Effector memory CD8-positive, alpha-beta T cell (primary cell): ENCODE data around the gene SYNJ1.

ENCODE experiments used
- ATAC-seq: fragments of 150-1000 bp; cut with Tn5 transposase; replicated peaks from 2 replicates; pipeline ENCODE4 v1.10.0; 2021; ENCODE audit warnings: mild to moderate bottlenecking, moderate library complexity
- DNase-seq, 3 experiments: peaks; one replicate each; pipeline ENCODE4 v3.0.0; 2021
- H3K27ac Mint-ChIP-seq, 2 donors: one replicate each; pipeline ENCODE4 v1.8.0; 2022; ENCODE audit warnings: mild to moderate bottlenecking in 2 of 2, mixed read lengths in 2 of 2, moderate library complexity in 2 of 2
- H3K27me3 Mint-ChIP-seq, 2 donors: one replicate each; pipeline ENCODE4 v1.8.0; 2022; ENCODE audit warnings: mixed read lengths in 2 of 2
- H3K36me3 Mint-ChIP-seq: one replicate; pipeline ENCODE4 v1.8.0; 2022; ENCODE audit warnings: mild to moderate bottlenecking, moderate library complexity, mixed read lengths; ENCODE audit not compliant: insufficient read depth
- H3K4me1 Mint-ChIP-seq, 2 donors: one replicate each; pipeline ENCODE4 v1.8.0; 2022; ENCODE audit warnings: low read depth in 2 of 2, mixed read lengths in 2 of 2
- H3K4me3 Mint-ChIP-seq, 2 donors: one replicate each; pipeline ENCODE4 v1.8.0; 2022; ENCODE audit warnings: mild to moderate bottlenecking in 2 of 2, mixed read lengths in 2 of 2, moderate library complexity in 2 of 2
- H3K9me3 Mint-ChIP-seq, 2 donors: one replicate each; pipeline ENCODE4 v1.8.0; 2022; ENCODE audit warnings: mixed read lengths in 2 of 2

The SYNJ1 gene

DNA sequence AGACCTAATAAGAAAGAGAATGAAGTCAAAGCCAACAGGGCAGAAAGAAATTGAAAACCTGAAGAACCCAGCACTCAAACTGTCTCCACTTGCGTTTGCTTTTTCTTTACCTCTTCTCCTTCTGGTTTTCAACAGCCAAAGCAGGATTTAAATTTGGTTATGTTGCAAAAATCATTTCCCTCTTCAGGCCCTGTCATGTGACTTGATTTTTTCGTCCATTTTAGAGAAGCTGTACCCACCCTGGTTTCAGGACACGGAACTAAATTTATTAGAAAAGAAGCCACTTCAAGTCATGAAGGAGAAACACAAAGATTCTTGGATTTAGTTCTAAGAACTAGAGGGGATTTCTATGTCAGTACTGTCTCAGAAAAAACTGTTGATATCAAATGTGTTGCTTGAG is 1.0 kb upstream of the SYNJ1 start:
- DNase-seq (no peak), ATAC-seq (no peak)
- H3K9me3 Mint-ChIP-seq = no peaks in the 10 kb centered on the region
- H3K27me3 Mint-ChIP-seq = no peaks in the 10 kb centered on the region
- H3K4me3 Mint-ChIP-seq = peak overlapping the region; percentile 97 to 98
- no peak overlapping the region for H3K27ac Mint-ChIP-seq
- peaks cover 11 to 22% of the 10 kb centered on the region in 2 donors for H3K4me1 Mint-ChIP-seq
- H3K36me3 Mint-ChIP-seq = peaks cover 12% of the 10 kb centered on the region

- DNase-seq (no peak), ATAC-seq (no peak)
- H3K36me3 Mint-ChIP-seq = peaks cover 15% of the 10 kb centered on the region
- H3K4me1 Mint-ChIP-seq = peaks cover 14 to 26% of the 10 kb centered on the region in 2 donors
- no peaks in the 10 kb centered on the region for H3K27me3 Mint-ChIP-seq
- no peaks in the 10 kb centered on the region for H3K9me3 Mint-ChIP-seq
- H3K27ac Mint-ChIP-seq = peak overlapping the region; percentile 95 to 96
- peak overlapping the region; percentile 97 to 98 for H3K4me3 Mint-ChIP-seq
Observed at GRCh38 chr21:32728456-32728839, 635 bp upstream of the SYNJ1 start.

DNA sequence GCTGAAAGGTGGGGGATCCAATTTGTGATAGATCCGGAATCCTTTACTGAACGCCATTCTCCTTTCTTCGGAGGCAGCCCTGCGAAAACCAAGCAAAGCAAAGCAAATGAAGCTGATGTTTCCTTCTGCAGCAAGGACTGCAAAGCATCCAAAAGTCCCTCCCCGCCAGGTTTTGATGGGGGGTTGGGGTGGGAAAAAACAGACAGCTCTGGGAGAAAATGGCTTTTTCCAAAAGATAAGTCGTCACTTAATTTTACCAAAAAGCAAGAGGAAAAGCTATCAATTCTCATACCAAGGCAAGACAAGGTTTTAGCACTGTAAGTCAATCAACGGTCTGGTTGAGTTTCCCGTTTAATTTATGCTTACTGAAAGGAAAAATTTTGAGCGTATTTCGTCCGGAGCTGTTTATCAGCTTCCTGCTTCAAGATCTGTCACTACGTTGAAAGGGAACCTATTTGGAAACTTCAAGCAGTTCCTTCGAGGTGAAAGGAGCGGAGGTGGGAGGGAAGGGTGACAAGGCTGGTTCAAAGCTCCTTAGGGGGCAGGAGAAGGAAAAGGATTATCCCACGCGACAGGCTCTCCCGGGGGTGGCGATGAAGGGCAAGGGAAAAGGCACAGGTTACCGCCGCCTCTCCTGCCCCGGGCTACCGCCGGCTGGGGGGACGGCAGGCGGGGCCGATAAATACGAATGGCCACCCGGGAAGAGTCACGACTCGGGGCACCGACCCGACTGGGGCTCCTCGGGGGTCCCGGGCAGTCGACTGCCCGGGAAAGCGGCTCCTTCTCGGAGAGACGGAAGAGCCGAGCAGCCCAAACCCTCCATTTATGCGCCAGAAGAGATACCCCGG is 750 bp downstream of the SYNJ1 start:
- peaks cover 16 to 29% of the 10 kb centered on the region in 2 donors for H3K4me1 Mint-ChIP-seq
- H3K9me3 Mint-ChIP-seq = no peaks in the 10 kb centered on the region
- DNase-seq (peak in 1 of 3 experiments; percentile 11), ATAC-seq (peak; percentile 3)
- H3K27me3 Mint-ChIP-seq = no peaks in the 10 kb centered on the region
- H3K4me3 Mint-ChIP-seq = peak overlapping the region; percentile 97 to 98
- H3K27ac Mint-ChIP-seq = peak overlapping the region; percentile 95 to 96
- H3K36me3 Mint-ChIP-seq = peaks cover 15% of the 10 kb centered on the region

DNA sequence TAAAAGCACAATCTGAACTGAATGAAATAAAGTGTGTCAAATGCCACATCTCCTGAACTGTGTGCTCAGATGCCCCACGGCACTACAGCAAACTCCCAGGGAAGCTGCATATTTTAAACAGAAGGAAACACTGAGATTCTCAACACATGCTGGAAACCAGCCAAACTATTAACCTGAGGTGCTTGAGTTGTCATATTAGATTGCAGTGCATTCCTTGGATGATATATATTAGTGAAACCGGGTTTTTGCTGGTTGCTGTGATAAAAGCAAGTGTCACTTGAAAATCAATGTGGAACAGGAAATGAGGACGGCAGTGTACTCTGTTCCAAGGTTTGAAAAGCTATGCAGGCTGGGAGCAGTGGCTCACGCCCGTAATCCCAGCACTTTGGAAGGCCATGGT is 8.7 kb downstream of the SYNJ1 start:
- Mint-ChIP-seq H3K36me3 (peaks cover 33% of the 10 kb centered on the region), H3K4me3 (no peak overlapping the region), H3K9me3 (no peaks in the 10 kb centered on the region), H3K4me1 (peaks cover 16 to 29% of the 10 kb centered on the region in 2 donors), H3K27me3 (no peaks in the 10 kb centered on the region), H3K27ac (no peak overlapping the region)
- no peak for DNase-seq
- ATAC-seq = no peak

DNA sequence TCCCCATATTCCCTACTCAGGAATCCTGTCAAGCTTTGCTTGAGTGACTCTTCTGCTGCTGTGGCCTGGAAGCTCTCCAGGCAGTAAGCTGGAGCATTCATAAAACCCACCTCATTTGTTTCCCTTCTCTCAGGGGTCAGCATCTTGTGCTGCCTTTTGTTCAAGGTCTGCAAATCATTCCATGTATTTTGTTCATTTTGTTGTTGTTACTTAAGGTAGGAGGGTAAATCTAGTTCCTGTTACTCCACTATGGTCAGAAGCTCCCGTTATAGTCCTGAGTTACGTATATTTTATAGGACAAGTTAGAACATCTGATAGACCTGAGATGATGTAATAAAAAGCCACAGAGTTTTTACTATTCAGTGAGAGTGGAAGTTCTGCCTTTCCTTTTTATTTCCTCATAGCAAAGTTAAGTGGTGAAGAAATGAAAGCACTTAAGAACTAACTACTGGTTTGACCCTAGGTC is 9.9 kb downstream of the SYNJ1 start:
- Mint-ChIP-seq H3K27ac (no peak overlapping the region), H3K4me1 (peaks cover 10 to 22% of the 10 kb centered on the region in 2 donors)

DNA sequence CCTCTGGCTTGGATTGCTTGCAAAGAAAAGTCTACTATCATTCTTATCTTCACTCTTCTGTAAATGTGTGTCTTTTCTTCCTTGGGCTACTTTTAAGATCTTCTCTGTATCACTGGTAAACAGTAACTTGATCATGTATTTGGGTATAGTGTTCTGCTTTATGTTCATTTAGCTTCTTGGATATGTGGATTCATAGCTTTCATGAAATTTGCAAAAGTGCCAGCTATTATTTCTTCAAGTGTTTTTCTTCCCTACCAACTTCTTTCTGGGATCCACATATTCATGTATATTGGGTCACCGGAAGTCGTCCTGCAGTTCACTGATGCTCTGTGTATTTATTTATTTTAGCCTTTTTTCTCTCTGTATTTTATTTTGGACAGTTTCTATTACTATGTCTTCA is 11.3 kb downstream of the SYNJ1 start:
- Mint-ChIP-seq H3K4me1 (peaks cover 12 to 36% of the 10 kb centered on the region in 2 donors), H3K27me3 (no peaks in the 10 kb centered on the region), H3K36me3 (peaks cover 26% of the 10 kb centered on the region), H3K27ac (no peak overlapping the region), H3K9me3 (no peaks in the 10 kb centered on the region), H3K4me3 (no peak overlapping the region)
- ATAC-seq = no peak
- no peak for DNase-seq

More for the DNA sequence above, 9.9 kb downstream of the SYNJ1 start:
- peaks cover 26% of the 10 kb centered on the region for H3K36me3 Mint-ChIP-seq
- DNase-seq = no peak
- H3K27me3 Mint-ChIP-seq = no peaks in the 10 kb centered on the region
- H3K4me3 Mint-ChIP-seq = no peak overlapping the region
- no peaks in the 10 kb centered on the region for H3K9me3 Mint-ChIP-seq
- no peak for ATAC-seq

GRCh38 chr21:32713726-32714125 is 14.1 kb downstream of the SYNJ1 start:
- ATAC-seq (no peak), DNase-seq (no peak)
- Mint-ChIP-seq H3K4me1 (peaks cover 14 to 39% of the 10 kb centered on the region in 2 donors), H3K9me3 (no peaks in the 10 kb centered on the region), H3K27ac (no peak overlapping the region), H3K4me3 (no peak overlapping the region), H3K36me3 (peaks cover 7% of the 10 kb centered on the region), H3K27me3 (no peaks in the 10 kb centered on the region)

GRCh38 chr21:32712641-32713040 is 15.2 kb downstream of the SYNJ1 start:
- no peak for ATAC-seq
- no peaks in the 10 kb centered on the region for H3K9me3 Mint-ChIP-seq
- DNase-seq = no peak
- H3K4me3 Mint-ChIP-seq = no peak overlapping the region
- H3K4me1 Mint-ChIP-seq = peaks cover 15 to 42% of the 10 kb centered on the region in 2 donors
- peaks cover 9% of the 10 kb centered on the region for H3K36me3 Mint-ChIP-seq
- no peak overlapping the region for H3K27ac Mint-ChIP-seq
- no peaks in the 10 kb centered on the region for H3K27me3 Mint-ChIP-seq

DNA sequence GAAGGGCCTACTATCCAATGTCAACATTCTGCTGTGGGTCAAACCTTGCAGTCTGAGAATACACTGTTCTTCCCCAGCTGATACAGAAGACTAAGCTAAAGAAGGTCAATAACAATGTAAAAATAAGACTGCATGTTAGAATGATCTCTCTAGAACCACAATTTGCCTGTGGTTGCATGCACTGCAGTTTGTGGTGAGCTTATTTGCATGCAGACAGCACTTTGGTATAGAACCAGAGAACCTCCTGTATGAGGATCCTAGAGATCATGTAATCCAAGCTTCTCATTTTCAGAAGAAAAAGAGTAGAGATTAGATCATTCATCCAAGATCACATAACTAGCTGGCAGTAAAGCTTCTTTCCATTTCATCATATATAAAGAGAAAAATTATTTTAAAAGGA is 15.8 kb downstream of the SYNJ1 start:
- no peaks in the 10 kb centered on the region for H3K9me3 Mint-ChIP-seq
- no peak overlapping the region for H3K27ac Mint-ChIP-seq

DNA sequence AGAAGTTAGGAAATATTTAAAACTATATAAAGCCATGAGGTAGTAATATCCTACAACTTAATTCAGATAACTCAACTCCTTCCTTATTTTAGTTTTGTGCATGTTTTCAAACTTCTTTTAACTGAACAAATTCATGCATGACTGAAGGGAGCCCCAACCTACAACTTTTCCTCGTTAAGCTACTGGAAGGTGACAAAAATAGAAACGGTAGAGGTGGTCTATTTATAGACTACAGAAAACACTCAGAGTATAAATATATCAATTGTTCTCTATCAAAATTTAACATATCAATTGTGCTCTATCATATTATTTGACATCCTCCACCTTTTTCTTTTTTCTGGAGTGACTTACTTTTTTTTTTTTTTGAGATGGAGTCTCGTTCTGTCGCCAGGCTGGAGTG is 16.8 kb downstream of the SYNJ1 start:
- no peaks in the 10 kb centered on the region for H3K9me3 Mint-ChIP-seq
- H3K4me1 Mint-ChIP-seq = peaks cover 10 to 42% of the 10 kb centered on the region in 2 donors
- ATAC-seq (no peak), DNase-seq (no peak)
- peaks cover 4% of the 10 kb centered on the region for H3K36me3 Mint-ChIP-seq
- H3K27ac Mint-ChIP-seq = no peak overlapping the region
- no peaks in the 10 kb centered on the region for H3K27me3 Mint-ChIP-seq
- H3K4me3 Mint-ChIP-seq = no peak overlapping the region

More for the DNA sequence above, 15.8 kb downstream of the SYNJ1 start:
- ATAC-seq = peak; percentile 73
- DNase-seq = no peak
- no peaks in the 10 kb centered on the region for H3K27me3 Mint-ChIP-seq
- H3K36me3 Mint-ChIP-seq = peaks cover 6% of the 10 kb centered on the region
- peaks cover 14 to 44% of the 10 kb centered on the region in 2 donors for H3K4me1 Mint-ChIP-seq
- no peak overlapping the region for H3K4me3 Mint-ChIP-seq

DNA sequence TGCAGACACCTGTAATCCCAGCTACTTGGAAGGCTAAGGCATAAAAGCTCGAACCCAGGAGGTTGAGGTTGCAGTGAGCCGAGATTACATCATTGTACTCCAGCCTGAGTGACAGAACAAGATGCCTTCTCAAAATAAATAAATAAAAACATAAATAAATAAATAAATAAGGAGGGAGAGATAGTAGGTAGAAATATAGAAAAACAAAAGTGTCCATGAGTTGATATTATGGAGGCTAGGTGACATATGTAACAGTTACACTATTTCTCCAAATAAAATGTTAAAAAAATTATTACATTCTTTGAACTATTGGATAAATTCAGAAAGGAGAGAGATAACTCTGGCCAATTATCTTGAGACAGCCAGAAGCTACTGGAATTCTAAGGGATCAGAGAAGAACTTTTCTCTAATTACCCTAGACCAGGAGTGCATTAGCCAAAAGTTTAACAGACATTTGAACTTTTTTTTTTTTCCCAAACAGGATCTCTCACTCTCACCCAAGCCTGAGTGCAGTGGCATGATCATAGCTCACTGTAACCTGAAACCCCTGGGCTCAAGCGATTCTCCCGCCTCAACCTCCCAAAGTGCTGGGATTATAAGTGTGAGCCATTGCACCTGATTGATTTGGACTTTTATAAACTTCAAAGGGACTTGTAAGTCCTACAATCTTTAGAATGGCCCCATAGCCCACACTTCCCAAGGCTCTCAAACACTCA is 17.6 kb downstream of the SYNJ1 start:
- peaks cover 10 to 45% of the 10 kb centered on the region in 2 donors for H3K4me1 Mint-ChIP-seq
- no peak for ATAC-seq

DNA sequence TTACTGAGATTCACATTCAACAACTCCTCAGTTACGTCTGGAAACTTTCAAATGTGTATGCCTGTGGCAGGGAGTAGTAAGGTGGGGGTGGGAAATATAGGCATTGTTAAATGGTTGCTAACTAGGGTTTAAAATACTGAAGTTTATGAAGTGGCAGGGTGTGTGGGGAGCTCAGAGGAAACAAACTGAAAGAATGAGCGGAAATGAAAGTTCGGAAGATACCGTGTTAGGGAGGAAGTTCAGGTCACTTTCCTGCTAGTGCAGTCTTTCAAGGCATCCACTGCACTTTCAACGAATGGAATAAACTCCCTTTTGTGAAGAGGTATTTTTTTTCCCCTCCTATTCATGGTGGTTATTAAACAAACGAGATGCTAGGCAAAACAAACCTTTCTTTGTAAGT is 19.7 kb downstream of the SYNJ1 start:
- H3K27ac Mint-ChIP-seq = peak overlapping the region in 1 of 2 donors; percentile 52
- H3K27me3 Mint-ChIP-seq = no peaks in the 10 kb centered on the region
- DNase-seq (no peak), ATAC-seq (no peak)
- H3K4me1 Mint-ChIP-seq = peaks cover 18 to 46% of the 10 kb centered on the region in 2 donors
- no peaks in the 10 kb centered on the region for H3K9me3 Mint-ChIP-seq
- peaks cover 6% of the 10 kb centered on the region for H3K36me3 Mint-ChIP-seq
- peak overlapping the region in 1 of 2 donors; percentile 28 for H3K4me3 Mint-ChIP-seq

More for the DNA sequence above, 17.6 kb downstream of the SYNJ1 start:
- no peak for DNase-seq
- Mint-ChIP-seq H3K4me3 (no peak overlapping the region), H3K9me3 (no peaks in the 10 kb centered on the region), H3K27me3 (no peaks in the 10 kb centered on the region), H3K27ac (no peak overlapping the region), H3K36me3 (peaks cover 4% of the 10 kb centered on the region)

GRCh38 chr21:32705901-32706300 is 21.9 kb downstream of the SYNJ1 start:
- peaks cover 19 to 35% of the 10 kb centered on the region in 2 donors for H3K4me1 Mint-ChIP-seq
- DNase-seq (no peak), ATAC-seq (no peak)
- H3K9me3 Mint-ChIP-seq = no peaks in the 10 kb centered on the region
- no peak overlapping the region for H3K27ac Mint-ChIP-seq
- H3K4me3 Mint-ChIP-seq = no peak overlapping the region
- peaks cover 6% of the 10 kb centered on the region for H3K36me3 Mint-ChIP-seq
- no peaks in the 10 kb centered on the region for H3K27me3 Mint-ChIP-seq
